NCI-H2081 (cell line): ENCODE data around the gene LENG1.

Source experiments
- DNase-seq, 2 experiments: peaks; one replicate each; lab custom pipeline; 2025; lab: John Stamatoyannopoulos, UW

Gene LENG1

GRCh38 chr19:54164369-54165068, 5.0 kb upstream of the LENG1 start:
- peak; percentile 12 to 16 for DNase-seq

GRCh38 chr19:54162884-54163283, 3.4 kb upstream of the LENG1 start:
- no peak for DNase-seq

GRCh38 chr19:54162241-54162805, 2.8 kb upstream of the LENG1 start:
- DNase-seq = peak; percentile 56 to 67

- no peak for DNase-seq
These were observed 1.3 kb upstream of the LENG1 start for GRCh38 chr19:54160854-54161253.

- DNase-seq = no peak
These were observed 776 bp upstream of the LENG1 start for GRCh38 chr19:54160182-54160811.

DNA sequence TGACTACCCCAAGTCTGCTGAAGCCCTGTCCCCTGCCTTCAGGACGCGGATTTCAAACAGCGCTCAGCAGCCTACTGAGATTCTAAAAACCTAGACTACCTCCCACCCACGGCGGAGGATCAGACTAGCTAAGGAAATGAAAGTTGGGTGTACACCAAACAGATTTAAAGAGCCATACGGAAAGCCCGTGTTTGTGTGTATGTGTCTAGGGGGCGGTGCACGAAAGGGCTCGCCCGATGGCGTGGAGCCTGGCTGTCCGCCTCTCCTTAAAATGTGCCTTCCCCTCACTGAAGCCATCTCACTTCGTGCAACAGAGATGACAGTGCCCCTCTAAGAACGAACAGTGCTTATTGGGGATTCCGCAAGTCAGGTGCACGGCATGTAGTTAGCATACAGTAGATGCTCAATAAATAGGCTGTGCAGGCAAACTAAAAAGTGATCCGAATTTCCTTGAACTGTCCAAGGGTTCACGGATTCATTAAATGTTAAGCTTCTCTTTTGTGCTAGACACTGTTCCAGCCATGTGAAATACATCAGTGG, 639 bp downstream of the LENG1 start:
- no peak for DNase-seq

DNA sequence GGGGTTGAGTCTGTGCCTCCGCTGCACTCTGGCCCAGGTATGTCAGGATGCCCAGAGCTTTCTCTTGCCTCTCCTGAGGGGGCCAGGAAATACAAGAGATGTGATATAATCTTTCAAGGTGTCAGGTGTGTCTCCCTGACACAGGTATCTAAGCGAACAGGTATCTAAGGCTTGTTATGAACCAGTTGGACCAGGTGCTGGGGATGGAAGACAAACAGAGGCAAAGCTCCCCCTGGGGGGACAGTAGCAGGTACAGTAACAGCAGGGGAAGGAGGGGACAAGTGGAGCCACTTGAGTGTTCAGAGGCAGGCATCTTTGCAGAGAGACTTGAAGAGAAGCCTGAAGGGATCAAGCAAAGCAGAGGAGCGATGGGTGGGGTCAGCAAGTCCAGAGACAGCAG, 2.6 kb downstream of the LENG1 start:
- DNase-seq = no peak

DNA sequence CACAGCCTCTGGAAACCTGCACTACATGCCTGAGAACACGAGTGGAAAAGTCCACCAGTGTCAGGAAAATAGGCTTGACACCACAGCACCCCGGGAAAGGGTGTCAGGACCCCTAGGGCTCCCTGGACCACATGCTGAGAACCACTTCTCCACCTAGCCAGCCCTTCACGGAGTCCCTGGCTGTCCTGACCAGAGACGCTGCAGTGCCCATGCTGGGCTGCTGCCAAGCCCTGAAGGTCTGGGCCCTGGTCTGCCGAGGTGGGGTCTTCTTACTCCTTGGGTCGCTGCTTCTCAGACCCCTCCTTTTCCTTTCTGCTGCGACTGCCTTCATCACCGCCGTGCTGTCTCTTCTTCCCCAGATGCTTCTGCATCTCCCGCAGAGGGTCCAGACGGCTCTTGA, 3.0 kb downstream of the LENG1 start:
- DNase-seq = no peak

DNA sequence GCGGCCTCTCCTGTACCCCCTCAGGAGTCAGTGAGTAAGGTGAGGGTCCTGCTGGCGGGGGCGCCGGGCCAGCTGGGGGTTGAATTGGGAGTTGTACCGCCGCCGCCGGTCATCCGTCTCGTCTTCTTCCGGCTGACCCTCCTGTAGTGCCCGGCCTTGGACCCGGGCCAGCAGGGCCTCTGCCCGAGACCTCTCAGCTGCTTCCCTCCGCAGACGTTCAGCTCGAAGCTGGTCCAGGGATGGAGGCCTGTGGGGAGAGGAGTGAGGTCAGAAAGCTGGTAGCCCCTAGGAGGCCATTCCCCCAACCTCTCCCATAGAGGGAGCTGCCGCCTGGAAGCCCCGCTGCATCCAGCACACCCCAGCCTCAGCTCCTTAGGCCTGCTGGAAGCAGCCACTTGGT, 3.8 kb downstream of the LENG1 start:
- no peak for DNase-seq

GRCh38 chr19:54154603-54155345, 4.7 kb downstream of the LENG1 start:
- no peak for DNase-seq

- DNase-seq = no peak
These were observed 5.7 kb downstream of the LENG1 start for GRCh38 chr19:54153731-54154326.

- no peak for DNase-seq
These were observed 6.5 kb downstream of the LENG1 start for GRCh38 chr19:54152878-54153524.

DNA sequence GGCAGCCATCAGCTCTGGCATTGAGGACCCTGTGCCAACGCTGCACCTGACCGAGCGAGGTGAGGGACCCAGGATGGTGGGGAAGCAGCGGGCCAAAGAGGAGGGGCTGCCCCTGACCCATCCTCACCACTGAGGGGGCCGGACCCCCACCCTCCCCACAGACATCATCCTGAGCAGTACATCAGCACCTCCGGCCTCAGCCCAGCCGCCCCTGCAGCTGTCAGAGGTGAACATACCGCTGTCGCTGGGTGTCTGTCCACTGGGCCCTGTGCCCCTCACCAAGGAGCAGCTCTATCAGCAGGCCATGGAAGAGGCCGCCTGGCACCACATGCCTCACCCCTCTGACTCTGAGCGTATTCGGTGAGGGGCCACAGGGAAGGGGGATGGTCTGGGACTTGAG, 7.3 kb downstream of the LENG1 start:
- no peak for DNase-seq

- DNase-seq = no peak
These were observed 8.0 kb downstream of the LENG1 start for GRCh38 chr19:54151362-54152035.

DNA sequence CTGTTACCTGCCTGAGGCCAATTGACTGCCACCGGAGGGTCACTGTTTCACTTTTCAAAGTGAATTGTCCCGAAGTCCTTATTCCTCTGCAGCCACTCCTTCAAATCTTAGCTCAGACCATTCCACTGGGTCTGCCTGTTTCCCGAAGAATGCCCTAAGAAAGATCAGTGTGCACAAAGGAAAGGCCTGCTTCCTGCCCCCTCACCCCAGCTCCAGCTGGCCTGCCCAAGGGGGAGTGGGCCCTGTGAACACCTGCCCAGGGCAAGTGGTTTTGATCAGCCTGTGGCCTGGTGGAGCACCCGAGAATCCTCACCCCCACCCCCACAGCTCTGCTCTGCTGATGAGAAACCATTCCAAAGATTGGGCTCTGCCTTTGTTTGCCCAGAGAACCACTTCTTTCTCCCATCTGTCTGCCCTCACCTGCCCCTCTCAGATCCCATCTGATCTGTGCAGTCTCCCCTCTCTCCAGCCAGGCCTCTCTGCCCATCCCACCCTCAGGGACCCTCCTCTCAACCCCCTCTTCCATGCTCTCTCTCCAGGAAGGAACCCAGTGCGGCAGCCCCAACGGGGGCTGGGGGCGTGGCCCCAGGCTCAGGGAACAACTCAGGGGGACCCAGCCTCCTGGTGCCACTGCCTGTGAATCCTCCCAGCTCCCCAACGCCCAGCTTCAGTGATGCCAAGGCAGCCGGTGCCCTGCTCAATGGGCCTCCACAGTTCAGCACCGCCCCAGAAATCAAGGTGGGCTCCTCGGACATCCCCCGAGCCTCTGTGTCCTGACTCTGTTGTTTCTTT, 10.3 kb downstream of the LENG1 start:
- no peak for DNase-seq

DNA sequence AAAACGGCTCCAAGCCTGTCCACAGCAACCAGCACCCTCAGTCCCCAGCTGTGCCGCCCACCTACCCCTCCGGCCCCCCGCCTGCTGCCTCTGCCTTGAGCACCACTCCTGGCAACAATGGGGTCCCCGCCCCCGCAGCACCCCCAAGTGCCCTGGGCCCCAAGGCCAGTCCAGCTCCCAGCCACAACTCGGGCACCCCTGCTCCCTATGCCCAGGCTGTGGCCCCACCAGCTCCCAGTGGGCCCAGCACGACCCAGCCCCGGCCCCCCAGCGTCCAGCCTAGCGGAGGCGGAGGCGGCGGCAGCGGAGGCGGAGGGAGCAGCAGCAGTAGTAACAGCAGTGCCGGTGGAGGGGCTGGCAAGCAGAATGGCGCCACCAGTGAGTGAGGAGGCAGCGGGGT, 11.4 kb downstream of the LENG1 start:
- DNase-seq = no peak

DNA sequence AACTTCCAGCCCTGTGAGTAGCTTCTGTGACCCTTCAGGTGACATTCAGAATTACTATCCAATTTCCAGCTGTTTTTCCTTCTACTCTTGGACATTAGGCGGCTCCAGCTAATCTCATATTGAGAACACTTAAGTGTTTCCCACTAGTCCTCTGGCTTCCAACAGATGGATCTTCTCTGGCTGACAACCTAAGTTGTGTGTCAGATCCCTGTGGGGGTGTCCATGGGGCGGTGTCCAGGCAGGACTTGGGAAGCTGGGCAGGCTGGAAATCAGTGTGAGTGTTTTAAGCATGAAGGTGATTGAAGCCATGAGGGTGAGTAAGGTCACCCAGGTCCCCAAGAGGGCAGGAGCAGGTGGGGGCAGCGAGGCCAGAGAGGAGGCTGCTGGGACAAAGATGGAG, 11.8 kb downstream of the LENG1 start:
- no peak for DNase-seq

- DNase-seq = no peak
These were observed 13.9 kb downstream of the LENG1 start for GRCh38 chr19:54145541-54146158.

DNA sequence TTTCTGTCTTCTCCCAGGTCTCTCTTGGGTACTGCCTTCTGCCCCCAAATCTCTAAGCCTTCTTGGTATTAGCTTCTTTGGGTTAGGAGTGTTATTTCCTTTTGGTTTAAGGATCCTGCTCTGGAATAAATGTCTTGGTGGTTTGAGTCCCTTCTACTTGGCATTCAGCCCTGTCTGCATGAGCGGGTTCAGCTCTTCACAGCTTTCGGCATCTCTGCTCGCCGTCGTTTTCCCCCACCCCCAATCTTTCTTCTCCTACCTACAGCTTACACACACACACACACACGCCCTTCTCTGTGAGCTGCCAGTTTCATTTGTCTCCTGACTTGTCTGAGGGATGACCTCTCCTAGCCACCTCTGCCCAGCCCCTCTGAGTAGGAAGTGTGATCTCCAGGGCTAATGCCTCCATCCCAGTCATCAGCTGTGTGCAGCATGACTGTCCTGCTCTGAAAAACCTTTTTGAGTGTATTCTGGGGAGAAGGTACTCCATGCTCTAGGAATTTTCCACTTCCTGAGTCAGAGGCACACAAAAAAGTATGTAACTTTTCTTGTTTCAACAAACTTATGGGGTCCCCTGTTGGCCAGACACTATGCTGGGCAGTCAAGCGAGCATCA, 17.2 kb downstream of the LENG1 start:
- DNase-seq = no peak
